Spinal cord (tissue), 10 donors: ENCODE measurements around the gene COL28A1. TPM values are rescaled to one million over a fixed set of nuclear protein-coding genes. Genes with fewer than 3 reads are reported as not detected.

Experiments used
- DNase-seq, 6 donors: peaks; one replicate each; pipeline versions ENCODE4 v3.0.0 to v3.0.0-alpha.2; 2013 to 2015; ENCODE audit warnings: low spot score in 6 of 6, low read depth in 4 of 6
- H3K27ac ChIP-seq: one replicate; pipeline ENCODE4 v1.5.1; 2013; ENCODE audit warnings: low read depth, low read length, control low read depth
- H3K27me3 ChIP-seq: one replicate; pipeline ENCODE4 v1.6.1; 2013; ENCODE audit warnings: low read length; ENCODE audit not compliant: control insufficient read depth, insufficient read depth
- H3K36me3 ChIP-seq: one replicate; pipeline ENCODE4 v1.6.1; 2013; ENCODE audit warnings: low read length; ENCODE audit not compliant: control insufficient read depth, insufficient read depth
- H3K4me1 ChIP-seq: one replicate; pipeline ENCODE4 v1.6.1; 2013; ENCODE audit warnings: low read length; ENCODE audit not compliant: control insufficient read depth, insufficient read depth
- H3K4me3 ChIP-seq: one replicate; pipeline ENCODE4 v1.5.1; 2013; ENCODE audit warnings: low read depth, low read length, control low read depth
- H3K9me3 ChIP-seq: one replicate; pipeline ENCODE4 v1.6.1; 2013; ENCODE audit warnings: low read length; ENCODE audit not compliant: control insufficient read depth, insufficient read depth
- WGBS: methylation state at CpG from one replicate; pipeline ENCODE4 v1.1.5; 2013; ENCODE audit warnings: missing lambda C conversion rate; ENCODE audit not compliant: insufficient coverage; 5-methylcytosine and 5-hydroxymethylcytosine counted together
- polyA plus RNA-seq, 2 donors: library from polyadenylated mRNA; unstranded; fragments of 120-200 nt; gene quantifications; one replicate each; pipeline ENCODE4 v1.2.1, GENCODE V29; 2013; ENCODE audit not compliant: insufficient read length in 2 of 2
- total RNA-seq, 2 donors: library from RNA; depleted of rRNA in 1 of 2; stranded (reverse); fragments of 120-200 nt in 1 of 2; fragments of >200 nt in 1 of 2; gene quantifications; one replicate each; pipeline versions ENCODE4 v1.2.3 to v1.2.4, GENCODE V29; 2013 to 2014
- donor health status: healthy.

COL28A1 gene
- total and polyA plus RNA-seq, 4 donors: 6.4 to 18.3 (median 7.4) TPM

GRCh38 chr7:7569615-7570014 is 33.9 kb upstream of the COL28A1 start:
- no peaks in the 10 kb centered on the region for H3K9me3 ChIP-seq
- no peak for DNase-seq
- no peaks in the 10 kb centered on the region for H3K4me1 ChIP-seq
- no peak overlapping the region for H3K4me3 ChIP-seq
- no peaks in the 10 kb centered on the region for H3K36me3 ChIP-seq
- whole genome bisulfite sequencing: 97% methylated on average over 3 of the region's 3 CpGs
- no peak overlapping the region for H3K27ac ChIP-seq
- no peaks in the 10 kb centered on the region for H3K27me3 ChIP-seq

GRCh38 chr7:7569081-7569527 is 33.4 kb upstream of the COL28A1 start:
- H3K4me3 ChIP-seq: no peak overlapping the region
- H3K27ac ChIP-seq: no peak overlapping the region
- H3K9me3 ChIP-seq: no peaks in the 10 kb centered on the region

GRCh38 chr7:7568553-7568952 is 32.9 kb upstream of the COL28A1 start:
- WGBS: 100% methylated on average over 1 of the region's 4 CpGs
- DNase-seq: peak in 1 of 6 donors; percentile 2
- H3K36me3 ChIP-seq: no peaks in the 10 kb centered on the region
- no peak overlapping the region for H3K27ac ChIP-seq
- H3K4me3 ChIP-seq: peak overlapping the region; percentile 72
- no peaks in the 10 kb centered on the region for H3K9me3 ChIP-seq
- H3K27me3 ChIP-seq: no peaks in the 10 kb centered on the region
- H3K4me1 ChIP-seq: no peaks in the 10 kb centered on the region

More at GRCh38 chr7:7569081-7569527, 33.4 kb upstream of the COL28A1 start:
- no CpG with 5 or more reads among the region's 5 CpGs for WGBS
- H3K36me3 ChIP-seq: no peaks in the 10 kb centered on the region
- no peak for DNase-seq
- H3K27me3 ChIP-seq: no peaks in the 10 kb centered on the region
- no peaks in the 10 kb centered on the region for H3K4me1 ChIP-seq

GRCh38 chr7:7567898-7568531 is 32.3 kb upstream of the COL28A1 start:
- peak in 1 of 6 donors; percentile 28 for DNase-seq
- peak overlapping the region; percentile 72 for H3K4me3 ChIP-seq

GRCh38 chr7:7566651-7567611 is 31.3 kb upstream of the COL28A1 start, which contains the start of gene MIOS:
MIOS (plus strand) TSS chr7:7566884; CDS start chr7:7572476, 5,592 bp downstream.
- under 1% methylated on average over 90 of the region's 96 CpGs for WGBS
- H3K27ac ChIP-seq: peak within 1 kb of the TSS; percentile 70
- H3K4me3 ChIP-seq: peak within 1 kb of the TSS; percentile 72
- H3K27me3 ChIP-seq: no peaks in the 10 kb centered on the region
- peak in 5 of 6 donors; percentile 46 to 90 (median 70) for DNase-seq
- H3K9me3 ChIP-seq: no peaks in the 10 kb centered on the region
- no peaks in the 10 kb centered on the region for H3K36me3 ChIP-seq
- no peaks in the 10 kb centered on the region for H3K4me1 ChIP-seq

More at GRCh38 chr7:7567898-7568531, 32.3 kb upstream of the COL28A1 start:
- Histone ChIP-seq H3K27me3 (no peaks in the 10 kb centered on the region), H3K36me3 (no peaks in the 10 kb centered on the region), H3K4me1 (no peaks in the 10 kb centered on the region), H3K27ac (no peak overlapping the region), H3K9me3 (no peaks in the 10 kb centered on the region)
- no CpG with 5 or more reads among the region's 2 CpGs for WGBS

GRCh38 chr7:7565746-7566650 is 30.3 kb upstream of the COL28A1 start:
- Histone ChIP-seq H3K36me3 (no peaks in the 10 kb centered on the region), H3K27me3 (no peaks in the 10 kb centered on the region), H3K4me3 (peak overlapping the region; percentile 72), H3K27ac (peak overlapping the region; percentile 59), H3K4me1 (no peaks in the 10 kb centered on the region), H3K9me3 (no peaks in the 10 kb centered on the region)
- peak in 1 of 6 donors; percentile 9 for DNase-seq
- 95% methylated on average over 21 of the region's 26 CpGs for WGBS

- H3K27ac ChIP-seq: no peak overlapping the region
- H3K4me1 ChIP-seq: no peaks in the 10 kb centered on the region
- H3K4me3 ChIP-seq: no peak overlapping the region
- WGBS: 100% methylated on average over 4 of the region's 4 CpGs
- no peak for DNase-seq
- no peaks in the 10 kb centered on the region for H3K36me3 ChIP-seq
- no peaks in the 10 kb centered on the region for H3K27me3 ChIP-seq
- no peaks in the 10 kb centered on the region for H3K9me3 ChIP-seq
Measured at GRCh38 chr7:7565018-7565680, 29.5 kb upstream of the COL28A1 start.

- Histone ChIP-seq H3K36me3 (no peaks in the 10 kb centered on the region), H3K9me3 (no peaks in the 10 kb centered on the region), H3K27me3 (no peaks in the 10 kb centered on the region), H3K27ac (no peak overlapping the region), H3K4me3 (no peak overlapping the region), H3K4me1 (no peaks in the 10 kb centered on the region)
- no peak for DNase-seq
- WGBS: 92% methylated on average over 3 of the region's 3 CpGs
Measured at GRCh38 chr7:7564323-7564780, 28.7 kb upstream of the COL28A1 start.
